ENCODE measurements around the gene ARHGEF28.

The ARHGEF28 gene

GRCh38 chr5:73940026-73940425, 314.0 kb downstream of the ARHGEF28 start:
- TF ChIP-seq CTCF (IDR thresholded peaks at IDR 0.05; ENCODE audit: borderline replicate concordance, control extremely low read depth, extremely low read depth, insufficient read depth, missing control alignments): no peak
- no peak for DNase-seq (ENCODE audit: low spot score)
- in situ Hi-C loops (cut with MboI; ENCODE audit: low sequenced_read_pairs, unreplicated experiment): no loop called here

- TF ChIP-seq CTCF (IDR thresholded peaks at IDR 0.05; ENCODE audit: borderline replicate concordance, control extremely low read depth, extremely low read depth, insufficient read depth, missing control alignments): no peak
- DNase-seq (ENCODE audit: low spot score): no peak
- in situ Hi-C loops (cut with MboI; ENCODE audit: low sequenced_read_pairs, unreplicated experiment): no loop called here
Observed at GRCh38 chr5:73940801-73941200, 314.8 kb downstream of the ARHGEF28 start.

- no peak for DNase-seq (ENCODE audit: low spot score)
- in situ Hi-C loops (cut with MboI; ENCODE audit: low sequenced_read_pairs, unreplicated experiment): no loop called here
- no peak for TF ChIP-seq CTCF (IDR thresholded peaks at IDR 0.05; ENCODE audit: borderline replicate concordance, control extremely low read depth, extremely low read depth, insufficient read depth, missing control alignments)
Observed at GRCh38 chr5:73942783-73943182, 316.8 kb downstream of the ARHGEF28 start.

- in situ Hi-C loops (cut with MboI; ENCODE audit: low sequenced_read_pairs, unreplicated experiment): no loop called here
- DNase-seq (ENCODE audit: low spot score): no peak
- no peak for TF ChIP-seq CTCF (IDR thresholded peaks at IDR 0.05; ENCODE audit: borderline replicate concordance, control extremely low read depth, extremely low read depth, insufficient read depth, missing control alignments)
Observed at GRCh38 chr5:73943397-73943796, 317.4 kb downstream of the ARHGEF28 start.

- no peak for TF ChIP-seq CTCF (IDR thresholded peaks at IDR 0.05; ENCODE audit: borderline replicate concordance, control extremely low read depth, extremely low read depth, insufficient read depth, missing control alignments)
- in situ Hi-C loops (cut with MboI; ENCODE audit: low sequenced_read_pairs, unreplicated experiment): no loop called here
- no peak for DNase-seq (ENCODE audit: low spot score)
Observed at GRCh38 chr5:73944581-73944980, 318.6 kb downstream of the ARHGEF28 start.

- in situ Hi-C loops (cut with MboI; ENCODE audit: low sequenced_read_pairs, unreplicated experiment): no loop called here
- DNase-seq (ENCODE audit: low spot score): no peak
- TF ChIP-seq CTCF (IDR thresholded peaks at IDR 0.05; ENCODE audit: borderline replicate concordance, control extremely low read depth, extremely low read depth, insufficient read depth, missing control alignments): no peak
Observed at GRCh38 chr5:73945505-73945904, 319.5 kb downstream of the ARHGEF28 start.

- TF ChIP-seq CTCF (IDR thresholded peaks at IDR 0.05; ENCODE audit: borderline replicate concordance, control extremely low read depth, extremely low read depth, insufficient read depth, missing control alignments): no peak
- DNase-seq (ENCODE audit: low spot score): no peak
- in situ Hi-C loops (cut with MboI; ENCODE audit: low sequenced_read_pairs, unreplicated experiment): no loop called here
Observed at GRCh38 chr5:73946278-73946677, 320.3 kb downstream of the ARHGEF28 start.
